Parathyroid adenoma (tissue), 2 donors: ENCODE data around the gene INCENP.

Source experiments
- H2AFZ ChIP-seq: fragments of 300-600 bp; sonication (generic); one replicate; pipeline ENCODE4 v1.7.0; 2017; ENCODE audit warnings: antibody characterized with exemption, mild to moderate bottlenecking
- H3K27ac ChIP-seq: fragments of 300-600 bp; sonication (generic); one replicate; pipeline ENCODE4 v1.7.0; 2017
- H3K27me3 ChIP-seq: fragments of 300-600 bp; sonication (generic); one replicate; pipeline ENCODE4 v1.7.0; 2017; ENCODE audit warnings: low read length; ENCODE audit not compliant: control insufficient read depth, insufficient read depth
- H3K36me3 ChIP-seq: fragments of 300-600 bp; sonication (generic); one replicate; pipeline ENCODE4 v1.7.0; 2017; ENCODE audit warnings: low read length; ENCODE audit not compliant: control insufficient read depth, insufficient read depth
- H3K4me1 ChIP-seq: fragments of 300-600 bp; sonication (generic); one replicate; pipeline ENCODE4 v1.7.0; 2017; ENCODE audit warnings: control low read depth
- H3K4me2 ChIP-seq: fragments of 300-600 bp; sonication (generic); one replicate; pipeline ENCODE4 v1.7.0; 2017; ENCODE audit warnings: low read length
- H3K4me3 ChIP-seq: fragments of 300-600 bp; sonication (generic); one replicate; pipeline ENCODE4 v1.7.0; 2017; ENCODE audit warnings: low read depth, low read length
- H3K79me2 ChIP-seq: fragments of 300-600 bp; sonication (generic); one replicate; pipeline ENCODE4 v1.7.0; 2017; ENCODE audit warnings: control low read depth
- H3K9ac ChIP-seq: fragments of 300-600 bp; sonication (generic); one replicate; pipeline ENCODE4 v1.7.0; 2017; ENCODE audit warnings: mild to moderate bottlenecking
- H3K9me3 ChIP-seq: fragments of 300-600 bp; sonication (generic); one replicate; pipeline ENCODE4 v1.7.0; 2017; ENCODE audit warnings: low read length; ENCODE audit not compliant: control insufficient read depth
- TF ChIP-seq, protein P1 (sequence below): fragments of 300-600 bp; sonication (generic); IDR thresholded peaks from one replicate; pipeline ENCODE4 v1.7.0; 2017; ENCODE audit warnings: antibody characterized with exemption, mild to moderate bottlenecking
- donor health status: primary hyperparathyroidism.

The INCENP gene

DNA sequence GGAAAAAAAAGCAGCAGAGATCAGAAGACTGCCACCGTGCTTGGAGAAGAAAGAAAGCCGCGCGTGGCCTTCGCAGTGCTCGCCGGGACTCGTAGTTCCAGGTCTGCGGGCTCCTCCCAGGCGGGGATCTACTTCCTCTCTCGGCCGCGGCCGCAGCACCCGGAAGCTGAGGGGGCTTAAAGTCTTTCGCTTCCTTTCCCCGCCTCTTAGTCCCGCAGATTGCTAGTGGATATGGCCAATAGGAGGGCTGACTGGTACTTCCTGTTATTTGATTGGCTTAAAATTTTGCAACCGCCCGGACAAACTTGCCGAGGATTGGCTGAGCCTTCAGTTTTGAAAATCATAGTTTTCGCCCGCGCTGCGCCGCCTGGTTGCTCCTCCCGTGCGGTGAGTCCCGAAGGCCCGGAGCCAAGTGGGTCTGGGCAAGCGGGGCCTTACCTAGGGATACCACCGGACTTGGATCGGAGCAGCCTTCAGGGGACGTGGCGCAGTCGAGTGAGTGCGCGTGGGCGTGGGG is at the start of gene INCENP:
Gene INCENP, plus strand, starts transcription at position 343 of the 517 bp plus-strand sequence. CDS start 4,151 bp downstream, outside the sequence.
- TF ChIP-seq, protein P1, sequence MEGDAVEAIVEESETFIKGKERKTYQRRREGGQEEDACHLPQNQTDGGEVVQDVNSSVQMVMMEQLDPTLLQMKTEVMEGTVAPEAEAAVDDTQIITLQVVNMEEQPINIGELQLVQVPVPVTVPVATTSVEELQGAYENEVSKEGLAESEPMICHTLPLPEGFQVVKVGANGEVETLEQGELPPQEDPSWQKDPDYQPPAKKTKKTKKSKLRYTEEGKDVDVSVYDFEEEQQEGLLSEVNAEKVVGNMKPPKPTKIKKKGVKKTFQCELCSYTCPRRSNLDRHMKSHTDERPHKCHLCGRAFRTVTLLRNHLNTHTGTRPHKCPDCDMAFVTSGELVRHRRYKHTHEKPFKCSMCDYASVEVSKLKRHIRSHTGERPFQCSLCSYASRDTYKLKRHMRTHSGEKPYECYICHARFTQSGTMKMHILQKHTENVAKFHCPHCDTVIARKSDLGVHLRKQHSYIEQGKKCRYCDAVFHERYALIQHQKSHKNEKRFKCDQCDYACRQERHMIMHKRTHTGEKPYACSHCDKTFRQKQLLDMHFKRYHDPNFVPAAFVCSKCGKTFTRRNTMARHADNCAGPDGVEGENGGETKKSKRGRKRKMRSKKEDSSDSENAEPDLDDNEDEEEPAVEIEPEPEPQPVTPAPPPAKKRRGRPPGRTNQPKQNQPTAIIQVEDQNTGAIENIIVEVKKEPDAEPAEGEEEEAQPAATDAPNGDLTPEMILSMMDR, result no peak
- Histone ChIP-seq H3K4me3 (peak within 1 kb of the TSS; percentile 86), H3K4me1 (peaks cover 3% of the 10 kb centered on the region), H3K36me3 (no peaks in the 10 kb centered on the region), H3K27ac (no peak within 1 kb of the TSS), H3K27me3 (no peaks in the 10 kb centered on the region), H3K9me3 (no peaks in the 10 kb centered on the region), H3K4me2 (peak within 1 kb of the TSS; percentile 77), H2AFZ (peak within 1 kb of the TSS; percentile 87), H3K79me2 (peaks cover 9% of the 10 kb centered on the region), H3K9ac (peak within 1 kb of the TSS; percentile 21)

DNA sequence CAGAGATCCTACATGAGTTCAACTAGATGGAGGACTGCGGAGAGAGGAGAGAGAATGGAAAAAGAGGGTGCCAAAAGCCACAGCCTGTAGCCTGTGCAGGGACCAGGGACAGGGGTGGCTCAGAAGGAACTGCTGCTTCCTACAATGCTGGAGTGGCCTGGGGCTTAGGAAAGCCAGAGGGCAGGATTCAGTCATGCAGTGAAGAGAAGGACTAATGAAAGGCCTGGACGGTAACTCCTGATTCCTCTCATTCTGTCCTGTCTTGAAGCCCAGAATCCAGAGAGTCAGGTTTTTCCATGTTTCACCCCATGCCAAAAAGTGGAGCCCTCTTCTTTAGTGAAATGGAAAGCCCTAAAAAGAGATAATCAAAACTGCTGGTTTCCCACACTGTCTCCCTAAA is 48.4 kb upstream of the INCENP start:
- no peak overlapping the region for H3K9ac ChIP-seq
- no peaks in the 10 kb centered on the region for H3K79me2 ChIP-seq
- H3K27ac ChIP-seq, result no peak overlapping the region
- no peaks in the 10 kb centered on the region for H3K4me1 ChIP-seq
- TF ChIP-seq, protein P1, result no peak
- H3K27me3 ChIP-seq, result no peaks in the 10 kb centered on the region
- no peak overlapping the region for H2AFZ ChIP-seq
- no peak overlapping the region for H3K4me3 ChIP-seq
- H3K4me2 ChIP-seq, result no peak overlapping the region
- no peaks in the 10 kb centered on the region for H3K9me3 ChIP-seq
- H3K36me3 ChIP-seq, result no peaks in the 10 kb centered on the region

DNA sequence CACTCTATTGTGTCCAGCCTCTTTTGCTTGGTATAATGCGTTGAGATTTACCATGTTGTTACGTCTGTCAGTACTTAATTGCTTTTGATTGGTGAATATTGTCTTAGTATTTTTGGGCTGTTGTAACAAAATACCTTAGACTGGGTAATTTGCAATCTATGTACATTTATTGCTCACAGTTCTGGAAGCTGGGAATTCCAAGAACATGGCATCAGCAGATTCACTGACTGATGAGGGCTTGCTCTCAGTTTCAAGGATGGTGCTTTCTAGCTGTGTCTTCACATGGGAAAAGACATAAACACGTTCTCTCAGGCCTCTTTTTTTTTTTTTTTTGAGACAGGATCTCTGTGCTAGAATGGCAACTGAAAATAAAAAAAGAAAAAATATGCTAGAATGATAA is 46.7 kb upstream of the INCENP start:
- TF ChIP-seq, protein P1, result no peak
- H3K9me3 ChIP-seq, result no peaks in the 10 kb centered on the region
- H3K9ac ChIP-seq, result no peak overlapping the region
- H3K4me2 ChIP-seq, result no peak overlapping the region
- no peaks in the 10 kb centered on the region for H3K27me3 ChIP-seq
- H3K4me3 ChIP-seq, result no peak overlapping the region
- H3K79me2 ChIP-seq, result no peaks in the 10 kb centered on the region
- H3K4me1 ChIP-seq, result no peaks in the 10 kb centered on the region
- no peaks in the 10 kb centered on the region for H3K36me3 ChIP-seq
- no peak overlapping the region for H2AFZ ChIP-seq
- no peak overlapping the region for H3K27ac ChIP-seq

DNA sequence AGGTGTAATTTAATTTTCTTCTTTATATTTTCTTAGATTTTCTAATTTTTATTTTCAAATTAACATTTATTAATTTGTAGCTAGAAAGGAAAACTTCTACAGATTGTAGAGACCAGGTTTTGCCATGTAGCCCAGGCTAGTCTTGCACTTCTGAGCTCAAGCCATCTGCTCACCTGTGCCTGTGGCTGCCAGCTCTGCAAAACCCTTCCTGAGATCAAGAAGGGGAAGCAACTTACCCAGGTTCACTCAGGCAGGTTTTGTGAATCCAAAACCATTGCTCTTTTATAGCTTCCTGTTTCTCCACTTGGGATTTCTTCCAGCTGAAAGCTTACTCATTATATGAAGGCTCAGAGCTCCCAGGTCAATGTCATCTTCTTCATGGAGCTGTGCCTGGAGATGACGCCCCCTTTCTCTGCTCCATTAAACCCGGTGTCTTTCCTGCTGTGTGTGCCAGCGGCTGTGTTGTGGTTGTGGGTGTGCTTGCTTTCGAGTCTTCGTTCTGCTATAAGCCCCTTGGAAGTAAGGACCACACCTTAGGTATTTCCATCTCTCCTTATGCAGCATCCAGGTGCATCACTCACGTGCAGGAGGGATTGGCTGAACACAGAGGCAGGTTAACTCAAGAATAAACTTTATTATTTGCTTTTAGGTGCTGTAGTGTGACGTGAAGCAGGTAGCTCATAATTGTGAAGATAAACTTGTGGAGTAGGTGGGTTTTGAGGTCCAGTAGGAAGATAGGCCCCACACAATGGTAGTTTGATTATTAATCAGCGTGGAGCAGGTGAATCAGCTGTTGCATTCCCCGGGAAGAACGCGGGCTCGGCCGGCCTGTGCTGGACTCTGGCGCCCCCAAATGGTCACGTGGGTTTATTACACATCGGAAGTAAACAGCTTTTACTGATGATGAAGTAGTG is 42.2 kb upstream of the INCENP start:
- Histone ChIP-seq H3K4me2 (no peak overlapping the region), H3K79me2 (no peaks in the 10 kb centered on the region), H3K9me3 (no peaks in the 10 kb centered on the region), H3K4me1 (no peaks in the 10 kb centered on the region), H3K4me3 (no peak overlapping the region), H2AFZ (no peak overlapping the region), H3K27me3 (no peaks in the 10 kb centered on the region), H3K36me3 (no peaks in the 10 kb centered on the region), H3K9ac (no peak overlapping the region), H3K27ac (no peak overlapping the region)
- TF ChIP-seq, protein P1, result peak; percentile 81
